ENCODE results near the gene OR10G3.

The OR10G3 gene

GRCh38 chr14:21528381-21529348 is 51.2 kb downstream of the OR10G3 start:
- TF ChIP-seq REST (IDR thresholded peaks at IDR 0.05; ENCODE audit: insufficient read depth in 1 of 2, low read depth in 2 of 2, low read length in 2 of 2) (no peak), TAF1 (IDR thresholded peaks at IDR 0.05; ENCODE audit: borderline replicate concordance, insufficient read depth, low read length) (no peak), SIN3A (IDR thresholded peaks at IDR 0.05; ENCODE audit: borderline replicate concordance, insufficient read depth, low read length) (no peak)

- TF ChIP-seq REST (IDR thresholded peaks at IDR 0.05; ENCODE audit: insufficient read depth in 1 of 2, low read depth in 2 of 2, low read length in 2 of 2) (no peak), TAF1 (IDR thresholded peaks at IDR 0.05; ENCODE audit: borderline replicate concordance, insufficient read depth, low read length) (no peak), SIN3A (IDR thresholded peaks at IDR 0.05; ENCODE audit: borderline replicate concordance, insufficient read depth, low read length) (no peak), POLR2AphosphoS5 (IDR thresholded peaks at IDR 0.05; ENCODE audit: low read depth, low read length) (no peak), FOXP2 (optimal IDR thresholded peaks at IDR 0.05; ENCODE audit: borderline replicate concordance, extremely low read depth, extremely low read length, insufficient read depth) (no peak)
These were observed 52.6 kb downstream of the OR10G3 start for GRCh38 chr14:21527318-21527679.

GRCh38 chr14:21526672-21527317 is 53.1 kb downstream of the OR10G3 start:
- TF ChIP-seq REST (IDR thresholded peaks at IDR 0.05; ENCODE audit: insufficient read depth in 1 of 2, low read depth in 2 of 2, low read length in 2 of 2): no peak
- no peak for TF ChIP-seq FOXP2 (optimal IDR thresholded peaks at IDR 0.05; ENCODE audit: borderline replicate concordance, extremely low read depth, extremely low read length, insufficient read depth)
- no peak for TF ChIP-seq SIN3A (IDR thresholded peaks at IDR 0.05; ENCODE audit: borderline replicate concordance, insufficient read depth, low read length)
- no peak for TF ChIP-seq POLR2AphosphoS5 (IDR thresholded peaks at IDR 0.05; ENCODE audit: low read depth, low read length)
- TF ChIP-seq TAF1 (IDR thresholded peaks at IDR 0.05; ENCODE audit: borderline replicate concordance, insufficient read depth, low read length): no peak

- TF ChIP-seq POLR2AphosphoS5 (IDR thresholded peaks at IDR 0.05; ENCODE audit: low read depth, low read length): no peak
- no peak for TF ChIP-seq TAF1 (IDR thresholded peaks at IDR 0.05; ENCODE audit: borderline replicate concordance, insufficient read depth, low read length)
- TF ChIP-seq SIN3A (IDR thresholded peaks at IDR 0.05; ENCODE audit: borderline replicate concordance, insufficient read depth, low read length): no peak
- no peak for TF ChIP-seq REST (IDR thresholded peaks at IDR 0.05; ENCODE audit: insufficient read depth in 1 of 2, low read depth in 2 of 2, low read length in 2 of 2)
- TF ChIP-seq FOXP2 (optimal IDR thresholded peaks at IDR 0.05; ENCODE audit: borderline replicate concordance, extremely low read depth, extremely low read length, insufficient read depth): no peak
These were observed 53.8 kb downstream of the OR10G3 start, which contains the start of gene SALL2 for GRCh38 chr14:21525962-21526671. TSS of gene SALL2 (minus strand) at chr14:21526346. CDS start at chr14:21526127, 219 bp downstream.
